ENCODE data around the gene STK35. TPM values are rescaled to one million over a fixed set of nuclear protein-coding genes. Genes with fewer than 3 reads are reported as not detected.

The STK35 gene
- total and polyA plus RNA-seq, 2 of the 13 experiments (the other 11 are each of a cell fraction or from before 2014, with no cell fraction given), result 27.4 to 29.8 TPM

DNA sequence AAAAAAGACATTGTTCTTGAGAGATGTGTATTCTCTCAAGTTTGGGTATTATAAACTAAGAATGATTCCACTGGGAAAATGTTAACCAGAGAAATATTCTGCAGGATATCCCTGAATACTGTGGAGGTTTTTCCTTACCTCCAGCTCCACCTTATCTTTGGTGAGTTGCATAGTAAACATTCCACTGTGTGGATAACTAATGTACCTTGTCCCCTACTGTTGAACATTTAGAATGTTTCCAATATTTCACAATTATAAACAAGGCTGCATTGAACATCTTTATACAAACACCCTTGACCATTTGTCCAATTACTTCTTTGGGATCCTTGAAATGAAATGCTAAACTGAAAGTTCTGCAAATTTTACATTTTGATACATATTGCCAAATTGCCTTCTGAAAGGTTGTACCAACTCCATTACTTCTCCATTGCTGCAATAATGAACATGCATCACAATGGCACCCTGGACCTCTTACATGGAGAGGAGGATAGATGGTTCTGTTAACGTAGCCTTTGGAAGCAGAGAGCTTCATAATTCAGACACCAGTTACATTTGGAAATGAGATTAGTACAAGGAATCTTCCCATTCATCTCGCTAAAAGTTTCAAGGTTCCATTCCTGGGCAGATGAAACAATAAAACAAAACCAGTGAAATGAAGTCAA is 35.0 kb upstream of the STK35 start (continued):
- no peak for TF ChIP-seq ATF7-NPFF (CRISPR knock-in tag; IDR thresholded peaks at IDR 0.05; ENCODE audit: low read depth)
- no peak for TF ChIP-seq THAP9 (CRISPR knock-in tag; IDR thresholded peaks at IDR 0.05; ENCODE audit: borderline replicate concordance)
- no peak for TF ChIP-seq CBX2 (IDR thresholded peaks at IDR 0.05; ENCODE audit: low read depth, low read length)
- no peak for TF ChIP-seq CBX2 (CRISPR knock-in tag; IDR thresholded peaks at IDR 0.05; ENCODE audit: low read depth)
- TF ChIP-seq, protein P1, sequence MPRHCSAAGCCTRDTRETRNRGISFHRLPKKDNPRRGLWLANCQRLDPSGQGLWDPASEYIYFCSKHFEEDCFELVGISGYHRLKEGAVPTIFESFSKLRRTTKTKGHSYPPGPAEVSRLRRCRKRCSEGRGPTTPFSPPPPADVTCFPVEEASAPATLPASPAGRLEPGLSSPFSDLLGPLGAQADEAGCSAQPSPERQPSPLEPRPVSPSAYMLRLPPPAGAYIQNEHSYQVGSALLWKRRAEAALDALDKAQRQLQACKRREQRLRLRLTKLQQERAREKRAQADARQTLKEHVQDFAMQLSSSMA (CRISPR knock-in tag; IDR thresholded peaks at IDR 0.05), result no peak
- no peak for TF ChIP-seq FIP1L1 (IDR thresholded peaks at IDR 0.05; ENCODE audit: borderline replicate concordance, insufficient read depth, low read depth, low read length)
- TF ChIP-seq ZNF20 (CRISPR knock-in tag; IDR thresholded peaks at IDR 0.05), result no peak
- no peak for TF ChIP-seq ARNT (IDR thresholded peaks at IDR 0.05)
- TF ChIP-seq ZFP37 (CRISPR knock-in tag; IDR thresholded peaks at IDR 0.05; ENCODE audit: borderline replicate concordance), result no peak
- TF ChIP-seq TRAFD1 (CRISPR knock-in tag; IDR thresholded peaks at IDR 0.05; ENCODE audit: borderline replicate concordance), result no peak
- TF ChIP-seq ZNF580 (CRISPR knock-in tag; IDR thresholded peaks at IDR 0.05; ENCODE audit: borderline replicate concordance, low read depth), result no peak
- peak; percentile 54; the same call in 1 of the 2 replicates for TF ChIP-seq TSC22D2 (CRISPR knock-in tag; IDR thresholded peaks at IDR 0.05; ENCODE audit: borderline replicate concordance)
- peak; percentile 98 for TF ChIP-seq RELA (CRISPR knock-in tag; IDR thresholded peaks at IDR 0.05)
- TF ChIP-seq ZBTB37 (CRISPR knock-in tag; IDR thresholded peaks at IDR 0.05), result no peak
- TF ChIP-seq ERF (CRISPR knock-in tag; IDR thresholded peaks at IDR 0.05), result peak; percentile 52; the same call in 1 of the 2 replicates
- no peak for TF ChIP-seq HOXA7 (CRISPR knock-in tag; IDR thresholded peaks at IDR 0.05)
- no peak for TF ChIP-seq ZBTB21 (CRISPR knock-in tag; IDR thresholded peaks at IDR 0.05)
- TF ChIP-seq ZNF761 (CRISPR knock-in tag; conservative IDR thresholded peaks at IDR 0.05), result no peak
- TF ChIP-seq ZNF431 (CRISPR knock-in tag; IDR thresholded peaks at IDR 0.05; ENCODE audit: borderline replicate concordance, low read depth), result no peak
- 0 out of 2 replicates have a peak, but pooled peaks have one; percentile 33 for TF ChIP-seq KLF12 (CRISPR knock-in tag; IDR thresholded peaks at IDR 0.05; ENCODE audit: borderline replicate concordance)

Data from HepG2 (cell line).